Anterior cingulate cortex (tissue), 58 donors: ENCODE measurements around the gene SPDEF.

ENCODE experiments used
- DNase-seq, 58 donors: peaks; one replicate each; lab custom pipeline; 2025; lab: John Stamatoyannopoulos, UW

The SPDEF gene

GRCh38 chr6:34556031-34556471 lies at the start of gene SPDEF:
Gene SPDEF, minus strand, starts transcription at chr6:34556329. Its CDS starts 11,874 bp downstream, at chr6:34544455.
- DNase-seq = no peak

- no peak for DNase-seq
Observed at GRCh38 chr6:34603707-34604106, 47.6 kb upstream of the SPDEF start.

DNA sequence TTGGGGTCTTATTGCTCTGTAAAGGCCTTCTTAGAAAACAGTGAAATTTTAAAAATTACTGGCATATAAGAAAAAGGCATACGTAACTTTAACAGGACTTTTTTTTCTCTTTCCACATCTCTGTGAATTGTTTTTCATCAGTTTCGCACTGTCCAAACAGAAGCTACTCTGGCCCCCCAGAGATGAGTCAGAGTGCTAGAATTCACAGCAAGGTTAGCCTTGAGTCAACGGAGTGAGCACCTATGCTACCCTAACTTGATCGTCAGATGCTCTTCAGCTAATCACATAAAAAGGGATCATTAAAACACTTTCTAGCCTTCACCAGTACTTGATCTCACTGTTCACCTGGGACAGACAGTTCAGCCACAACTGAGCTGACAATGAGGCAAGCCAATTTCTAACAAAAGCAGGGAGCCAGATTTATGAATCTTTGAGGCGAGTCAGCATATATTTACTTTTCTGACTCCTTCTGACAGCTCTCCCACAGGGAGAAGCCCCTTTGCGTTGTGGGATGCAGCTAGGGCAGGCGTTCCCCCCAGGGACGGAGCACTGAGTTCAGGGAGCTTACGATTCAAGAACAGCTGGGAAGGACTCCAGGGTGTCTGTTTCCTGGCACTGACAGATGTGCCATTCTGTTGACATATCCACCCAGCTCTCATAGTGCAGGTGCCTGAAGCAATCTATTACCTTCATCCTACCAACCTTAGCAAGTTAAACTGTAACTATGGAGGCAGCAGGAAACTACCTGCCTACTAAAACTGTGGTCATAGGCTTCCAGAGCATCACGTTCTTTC lies 46.4 kb upstream of the SPDEF start:
- DNase-seq = no peak

GRCh38 chr6:34601706-34602105 lies 45.6 kb upstream of the SPDEF start:
- peak in 41 of 58 donors; percentile 7 to 76 (median 40) for DNase-seq

DNA sequence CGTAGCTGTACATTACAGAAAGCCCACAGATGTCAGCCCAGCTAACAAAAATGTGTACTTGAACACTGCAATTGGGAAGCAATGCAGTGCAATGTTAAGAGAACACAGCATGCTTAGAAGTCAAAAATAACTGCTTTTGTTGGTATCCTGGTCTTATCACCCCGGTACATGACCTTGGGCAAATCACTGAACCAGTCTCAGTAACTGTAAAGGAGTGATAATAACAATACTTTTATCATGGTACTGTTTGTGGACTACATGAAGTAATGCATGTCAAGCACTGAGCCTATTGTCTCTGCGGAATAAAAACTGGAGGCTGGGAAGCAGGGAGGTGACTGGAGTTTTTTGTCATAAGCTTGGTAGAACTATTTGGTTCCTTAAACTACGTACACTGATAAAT lies 44.7 kb upstream of the SPDEF start:
- no peak for DNase-seq

DNA sequence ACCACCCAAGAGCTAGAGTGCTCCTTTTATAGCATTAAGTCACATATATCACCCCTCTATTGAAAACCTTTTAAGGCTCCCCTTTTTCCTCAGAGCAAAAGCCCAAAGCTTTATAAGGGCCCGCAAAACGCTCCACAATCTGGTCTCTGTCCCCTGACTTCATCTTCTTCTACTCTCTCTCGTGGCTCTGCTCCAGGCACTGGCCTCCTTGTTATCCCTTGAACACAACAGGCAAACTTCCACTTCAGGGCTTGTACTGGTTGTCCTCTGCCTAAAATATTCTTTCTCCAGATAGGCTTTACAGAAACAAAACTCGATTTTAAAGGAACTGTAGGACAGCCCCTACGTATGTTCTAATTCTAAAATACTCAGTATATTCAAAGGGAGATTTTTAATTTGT lies 44.0 kb upstream of the SPDEF start:
- no peak for DNase-seq

GRCh38 chr6:34598712-34599111 lies 42.6 kb upstream of the SPDEF start:
- DNase-seq = peak in 5 of 58 donors; percentile 3 to 24 (median 19)

- no peak for DNase-seq
Observed at GRCh38 chr6:34597605-34598353, 41.6 kb upstream of the SPDEF start.

DNA sequence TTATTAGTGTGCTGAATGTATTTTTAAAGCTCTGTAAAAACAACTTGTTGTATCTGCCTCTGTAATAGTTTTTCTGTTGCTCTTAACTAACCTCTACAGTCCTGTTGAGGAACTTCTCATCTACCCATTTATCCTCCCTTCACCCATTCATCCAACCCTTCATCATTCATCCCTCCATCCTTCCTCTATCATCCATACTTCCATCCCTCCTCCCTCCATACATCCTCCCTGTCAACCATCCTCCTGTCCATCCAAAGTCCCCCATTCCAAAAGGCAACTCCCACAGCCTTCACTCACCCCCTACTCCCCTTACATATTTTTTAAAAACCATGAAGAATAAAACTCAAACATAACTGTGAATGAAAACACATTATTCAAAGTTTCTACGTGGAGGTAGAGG lies 40.7 kb upstream of the SPDEF start:
- DNase-seq = no peak

GRCh38 chr6:34595332-34596184 lies 39.4 kb upstream of the SPDEF start:
- DNase-seq = no peak

GRCh38 chr6:34593701-34594100 lies 37.6 kb upstream of the SPDEF start:
- no peak for DNase-seq

- DNase-seq = peak in 5 of 58 donors; percentile 8 to 48 (median 22)
Observed at GRCh38 chr6:34592208-34592952, 36.3 kb upstream of the SPDEF start.

DNA sequence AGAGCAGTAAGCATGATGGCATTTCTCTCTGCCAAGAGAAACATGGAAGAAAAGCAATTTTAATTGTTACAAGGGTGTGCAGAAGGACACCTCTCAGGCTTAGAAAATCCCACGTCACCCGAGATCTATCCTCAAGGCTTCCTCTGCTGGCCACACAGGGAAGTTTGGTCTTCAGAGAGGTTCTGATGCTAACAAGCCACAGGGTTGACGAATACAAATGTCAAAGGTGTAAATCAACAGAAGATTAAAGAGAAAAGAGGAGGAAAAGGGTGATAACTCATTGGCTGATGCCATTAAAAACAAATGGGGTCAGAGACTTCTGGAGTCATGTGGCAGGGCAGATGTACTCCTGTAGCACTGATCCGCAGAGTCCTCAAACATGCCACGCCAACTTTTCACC lies 33.6 kb upstream of the SPDEF start:
- DNase-seq = no peak

DNA sequence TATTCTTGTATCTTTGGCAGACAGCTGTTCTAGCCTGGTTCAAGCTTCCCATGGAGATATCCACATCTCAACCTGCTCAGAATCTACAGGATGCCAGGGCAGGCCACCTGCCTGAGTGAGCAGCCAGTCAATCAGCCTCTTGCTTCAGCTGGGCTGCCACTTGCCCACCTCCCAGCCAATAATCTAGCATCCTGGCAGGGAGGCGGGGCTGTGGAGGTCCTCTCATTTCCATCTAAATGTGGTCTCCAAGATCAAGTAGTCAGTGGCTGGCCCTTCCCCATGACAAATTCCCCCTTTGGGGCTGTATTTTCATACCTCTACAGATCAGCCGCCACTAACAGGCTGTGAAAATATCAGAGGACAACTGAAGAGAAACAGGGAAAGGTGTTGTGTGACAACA lies 33.0 kb upstream of the SPDEF start:
- DNase-seq = no peak

DNA sequence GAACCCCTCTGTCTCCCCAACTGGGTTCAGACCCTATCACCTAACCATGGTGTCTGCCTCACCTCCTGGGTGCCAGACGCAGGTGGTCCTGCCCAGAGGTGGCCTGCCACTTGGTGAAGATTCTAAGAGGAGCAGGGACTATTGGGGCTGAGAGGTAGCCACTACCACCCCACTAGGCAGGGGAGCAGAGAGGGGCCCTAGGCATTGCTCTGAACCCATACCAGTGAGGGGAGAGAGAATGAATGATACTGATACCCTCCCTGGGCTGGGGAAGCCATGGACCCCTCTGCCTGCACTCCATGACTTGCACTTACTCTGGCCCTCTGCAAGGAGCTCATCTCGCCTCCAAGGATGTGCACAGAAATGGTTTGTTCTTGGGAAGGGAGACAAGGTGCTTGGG lies 31.7 kb upstream of the SPDEF start:
- DNase-seq = no peak

GRCh38 chr6:34587325-34587724 lies 31.2 kb upstream of the SPDEF start:
- DNase-seq = no peak

DNA sequence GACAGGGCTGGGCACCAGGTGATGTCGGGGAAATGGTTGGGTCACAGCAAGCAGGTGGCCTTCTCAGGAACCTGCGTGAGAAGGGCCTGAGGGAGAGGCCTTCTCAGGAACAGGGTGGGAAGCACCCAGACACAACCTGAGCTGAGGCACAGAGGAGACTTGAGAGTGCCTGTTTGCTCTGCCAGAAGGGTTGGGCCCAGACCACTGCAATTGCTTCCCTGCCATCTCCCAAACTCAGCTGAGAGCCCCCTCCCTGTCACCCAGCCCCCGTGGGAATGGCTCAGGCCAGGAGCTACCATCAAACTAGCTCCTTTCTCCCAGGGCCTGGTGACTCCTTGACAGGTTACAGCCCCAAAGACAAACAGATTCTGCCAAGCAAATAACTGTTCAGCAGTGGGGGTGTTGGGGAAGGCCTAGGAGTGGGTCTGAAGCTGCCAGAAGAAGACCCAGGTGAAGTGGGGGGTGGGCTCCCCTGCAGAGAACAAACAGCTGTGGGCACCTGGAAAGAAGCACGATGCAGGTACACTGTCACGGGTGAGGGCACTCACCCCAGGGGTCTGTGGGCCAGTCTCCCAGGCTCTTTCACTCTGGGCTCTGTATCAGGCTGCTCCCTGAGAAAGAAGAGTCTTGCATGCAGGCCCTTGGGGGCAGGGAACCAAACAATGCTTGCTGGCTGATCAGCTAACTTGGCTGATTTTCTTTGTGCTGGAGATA lies 30.4 kb upstream of the SPDEF start:
- no peak for DNase-seq

DNA sequence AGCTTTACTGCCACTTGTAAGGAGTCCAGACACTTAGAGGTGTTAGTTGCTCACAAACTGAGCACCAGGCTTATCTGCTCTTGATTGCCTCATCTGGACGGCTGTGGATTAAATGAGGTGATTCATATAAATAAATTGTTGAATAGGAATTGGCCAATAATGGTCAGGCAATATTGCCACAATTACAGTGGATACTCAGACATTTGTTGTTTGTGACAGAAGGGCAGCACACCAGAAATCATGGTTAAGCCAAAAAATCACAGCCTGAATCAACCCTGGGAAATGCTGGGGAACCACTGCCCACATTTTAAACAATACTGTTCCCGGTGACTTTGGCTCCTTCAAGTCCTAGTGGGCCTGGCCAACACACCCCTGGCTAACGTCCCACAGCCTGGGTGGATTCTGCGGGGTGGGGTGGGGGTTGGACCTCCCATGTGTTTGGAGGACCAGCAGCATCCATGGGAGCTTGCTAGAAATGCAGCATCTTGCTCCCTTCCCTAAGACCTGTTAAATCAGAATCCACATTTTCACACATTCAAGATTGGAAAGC lies 29.5 kb upstream of the SPDEF start:
- peak in 9 of 58 donors; percentile 3 to 36 (median 16) for DNase-seq

GRCh38 chr6:34585108-34585507 lies 29.0 kb upstream of the SPDEF start:
- no peak for DNase-seq
